Measurements from ENCODE around the gene G6PC1. TPM values are rescaled to one million over a fixed set of nuclear protein-coding genes. Genes with fewer than 3 reads are reported as not detected.
A peak's percentile ranks its signal among the peaks of the same experiment; 100 is the strongest.
"Not testable (repeated sequence)": the region's sequence is repeated elsewhere in the genome, so short reads cannot be mapped to it uniquely, and the experiment has no call there.

Gene G6PC1
- polyA plus RNA-seq, 6 donors from 2014 or later = not detected

- Mint-ChIP-seq H3K4me1 (no peaks in the 10 kb centered on the region), H3K27ac (no peak overlapping the region), H3K4me3 (no peak overlapping the region), H3K27me3 (peaks cover 8 to 30% (median 17%) of the 10 kb centered on the region in 3 donors), H3K36me3 (no peaks in the 10 kb centered on the region), H3K9me3 (no peaks in the 10 kb centered on the region)
- no peak for ATAC-seq (ENCODE audit: low read depth in 2 of 2)
- no peak for DNase-seq
Observed at GRCh38 chr17:42898147-42898811, 2.3 kb upstream of the G6PC1 start.

DNA sequence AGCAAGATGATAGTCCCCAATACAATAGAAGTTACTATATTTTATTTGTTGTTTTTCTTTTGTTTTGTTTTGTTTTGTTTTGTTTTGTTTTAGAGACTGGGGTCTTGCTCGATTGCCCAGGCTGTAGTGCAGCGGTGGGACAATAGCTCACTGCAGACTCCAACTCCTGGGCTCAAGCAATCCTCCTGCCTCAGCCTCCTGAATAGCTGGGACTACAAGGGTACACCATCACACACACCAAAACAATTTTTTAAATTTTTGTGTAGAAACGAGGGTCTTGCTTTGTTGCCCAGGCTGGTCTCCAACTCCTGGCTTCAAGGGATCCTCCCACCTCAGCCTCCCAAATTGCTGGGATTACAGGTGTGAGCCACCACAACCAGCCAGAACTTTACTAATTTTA, 618 bp upstream of the G6PC1 start:
- not testable (repeated sequence) for DNase-seq; ATAC-seq (ENCODE audit: low read depth in 2 of 2); H3K4me3 Mint-ChIP-seq; H3K4me1 Mint-ChIP-seq; H3K36me3 Mint-ChIP-seq; H3K9me3 Mint-ChIP-seq; H3K27ac Mint-ChIP-seq
- peaks cover 8 to 30% (median 17%) of the 10 kb centered on the region in 3 donors for H3K27me3 Mint-ChIP-seq

DNA sequence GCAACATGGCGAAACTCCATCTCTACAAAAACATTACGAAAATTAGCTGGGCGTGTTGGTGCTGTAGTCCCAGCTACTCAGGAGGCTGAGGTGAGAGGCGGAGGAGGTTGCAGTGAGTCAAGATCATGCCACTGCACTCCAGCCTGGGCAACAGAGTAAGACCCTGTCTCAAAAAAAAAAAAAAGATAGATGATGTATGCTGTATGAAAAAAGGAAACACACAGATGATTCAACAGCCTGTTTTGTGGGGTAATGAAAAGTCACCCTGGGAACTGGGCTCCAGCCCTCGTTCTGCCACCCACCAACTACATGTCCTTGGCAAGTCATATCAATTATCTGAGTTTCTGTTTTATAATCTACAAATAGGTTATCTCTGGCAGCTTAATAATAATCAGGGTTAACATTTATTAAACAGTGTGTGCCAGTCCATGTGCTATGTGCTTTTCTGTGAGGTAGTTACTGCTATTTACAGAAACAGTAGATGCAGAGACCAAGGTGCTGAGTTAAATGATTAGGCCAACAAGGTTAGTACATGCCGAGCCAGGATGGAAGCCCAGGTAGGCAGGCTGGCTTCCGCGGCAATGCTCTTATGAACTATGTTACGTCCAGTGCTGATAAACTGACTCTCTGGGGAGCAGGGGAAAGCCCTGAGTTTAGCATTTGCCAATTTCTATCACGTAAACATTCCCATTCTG, 1.1 kb downstream of the G6PC1 start:
- H3K4me3 Mint-ChIP-seq = no peak overlapping the region
- ATAC-seq (ENCODE audit: low read depth in 2 of 2) (no peak), DNase-seq (no peak)
- no peaks in the 10 kb centered on the region for H3K36me3 Mint-ChIP-seq
- peaks cover 8 to 30% (median 17%) of the 10 kb centered on the region in 3 donors for H3K27me3 Mint-ChIP-seq
- peak overlapping the region in 1 of 6 donors; percentile 53 for H3K27ac Mint-ChIP-seq
- H3K9me3 Mint-ChIP-seq = no peaks in the 10 kb centered on the region
- peaks cover 0 to under 1% (median 0%) of the 10 kb centered on the region in 3 donors for H3K4me1 Mint-ChIP-seq

GRCh38 chr17:42904110-42904469, 3.5 kb downstream of the G6PC1 start:
- Mint-ChIP-seq H3K27ac (no peak overlapping the region), H3K9me3 (no peaks in the 10 kb centered on the region), H3K36me3 (no peaks in the 10 kb centered on the region), H3K27me3 (peaks cover 3 to 25% (median 10%) of the 10 kb centered on the region in 3 donors), H3K4me3 (no peak overlapping the region), H3K4me1 (peaks cover 0 to 18% (median 8%) of the 10 kb centered on the region in 3 donors)
- DNase-seq (no peak), ATAC-seq (ENCODE audit: low read depth in 2 of 2) (no peak)

GRCh38 chr17:42906772-42907446, 6.3 kb downstream of the G6PC1 start:
- peaks cover 0 to 21% (median 12%) of the 10 kb centered on the region in 3 donors for H3K4me1 Mint-ChIP-seq
- H3K9me3 Mint-ChIP-seq = no peaks in the 10 kb centered on the region
- no peak for ATAC-seq (ENCODE audit: low read depth in 2 of 2)
- H3K27me3 Mint-ChIP-seq = peaks cover 0 to 12% (median 2%) of the 10 kb centered on the region in 3 donors
- peak overlapping the region in 2 of 8 donors; percentile 10 to 15 for H3K4me3 Mint-ChIP-seq
- no peak for DNase-seq
- peak overlapping the region in 2 of 6 donors; percentile 9 to 15 for H3K27ac Mint-ChIP-seq
- no peaks in the 10 kb centered on the region for H3K36me3 Mint-ChIP-seq

DNA sequence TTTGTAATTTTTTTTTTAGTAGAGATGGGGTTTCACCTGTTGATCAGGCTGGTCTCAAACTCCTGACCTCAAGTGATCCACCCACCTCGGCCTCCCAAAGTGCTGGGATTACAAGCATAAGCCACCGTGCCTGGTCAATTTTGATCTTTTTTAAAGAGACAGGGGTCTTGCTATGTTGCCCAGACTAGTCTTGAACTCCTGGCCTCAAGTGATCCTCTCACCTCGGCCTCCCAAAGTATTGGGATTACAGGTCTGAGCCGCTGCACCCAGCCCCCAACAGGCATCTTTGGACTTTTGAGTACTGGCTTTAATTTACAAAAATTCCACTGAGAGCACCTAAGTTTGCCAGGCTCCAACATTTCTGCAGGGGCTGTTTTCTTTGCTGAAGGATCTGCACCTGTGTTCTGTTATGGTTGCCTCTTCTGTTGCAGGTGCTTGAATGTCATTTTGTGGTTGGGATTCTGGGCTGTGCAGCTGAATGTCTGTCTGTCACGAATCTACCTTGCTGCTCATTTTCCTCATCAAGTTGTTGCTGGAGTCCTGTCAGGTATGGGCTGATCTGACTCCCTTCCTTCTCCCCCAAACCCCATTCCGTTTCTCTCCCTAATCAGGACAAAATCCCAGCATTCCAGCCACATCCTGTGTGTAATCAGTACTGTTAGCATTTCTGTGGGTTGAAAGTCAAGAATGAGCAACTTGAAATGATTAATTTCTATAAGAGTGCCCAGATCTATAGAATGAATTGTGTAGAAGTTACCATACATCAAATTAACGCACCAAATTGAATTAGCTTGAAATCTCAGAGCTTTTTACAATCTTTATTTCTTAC, 8.5 kb downstream of the G6PC1 start:
- H3K36me3 Mint-ChIP-seq = no peaks in the 10 kb centered on the region
- no peak for ATAC-seq (ENCODE audit: low read depth in 2 of 2)

DNA sequence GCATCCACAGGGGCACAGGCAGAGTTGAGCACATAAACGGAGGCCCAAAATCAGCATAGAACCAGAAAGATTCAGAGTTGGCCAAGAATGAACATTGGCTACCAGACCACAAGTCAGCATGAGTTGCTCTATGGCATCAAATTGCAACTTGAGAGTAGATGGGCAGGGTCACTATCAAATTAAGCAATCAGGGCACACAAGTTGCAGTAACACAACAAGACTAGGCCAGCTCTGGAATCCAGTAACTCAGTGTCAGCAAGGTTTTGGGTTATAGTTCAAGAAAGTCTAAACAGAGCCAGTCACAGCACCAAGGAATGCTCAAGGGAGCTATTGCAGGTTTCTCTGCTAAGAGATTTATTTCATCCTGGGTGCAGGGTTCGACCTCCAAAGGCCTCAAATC, 12.9 kb downstream of the G6PC1 start:
- Mint-ChIP-seq H3K4me3 (peak overlapping the region in 1 of 8 donors; percentile 22), H3K36me3 (no peaks in the 10 kb centered on the region), H3K27ac (no peak overlapping the region), H3K4me1 (peaks cover 0 to 7% (median 5%) of the 10 kb centered on the region in 3 donors), H3K9me3 (no peaks in the 10 kb centered on the region), H3K27me3 (peaks cover 0 to 6% (median 6%) of the 10 kb centered on the region in 3 donors)
- DNase-seq (no peak), ATAC-seq (ENCODE audit: low read depth in 2 of 2) (no peak)

More for the DNA sequence above, 8.5 kb downstream of the G6PC1 start:
- DNase-seq = no peak
- H3K4me1 Mint-ChIP-seq = peaks cover 0 to 21% (median 12%) of the 10 kb centered on the region in 3 donors
- H3K4me3 Mint-ChIP-seq = peak overlapping the region in 3 of 8 donors; percentile 2 to 72 (median 4)
- H3K9me3 Mint-ChIP-seq = no peaks in the 10 kb centered on the region
- peak overlapping the region in 2 of 6 donors; percentile 3 to 78 for H3K27ac Mint-ChIP-seq
- peaks cover 0 to 6% (median 6%) of the 10 kb centered on the region in 3 donors for H3K27me3 Mint-ChIP-seq

DNA sequence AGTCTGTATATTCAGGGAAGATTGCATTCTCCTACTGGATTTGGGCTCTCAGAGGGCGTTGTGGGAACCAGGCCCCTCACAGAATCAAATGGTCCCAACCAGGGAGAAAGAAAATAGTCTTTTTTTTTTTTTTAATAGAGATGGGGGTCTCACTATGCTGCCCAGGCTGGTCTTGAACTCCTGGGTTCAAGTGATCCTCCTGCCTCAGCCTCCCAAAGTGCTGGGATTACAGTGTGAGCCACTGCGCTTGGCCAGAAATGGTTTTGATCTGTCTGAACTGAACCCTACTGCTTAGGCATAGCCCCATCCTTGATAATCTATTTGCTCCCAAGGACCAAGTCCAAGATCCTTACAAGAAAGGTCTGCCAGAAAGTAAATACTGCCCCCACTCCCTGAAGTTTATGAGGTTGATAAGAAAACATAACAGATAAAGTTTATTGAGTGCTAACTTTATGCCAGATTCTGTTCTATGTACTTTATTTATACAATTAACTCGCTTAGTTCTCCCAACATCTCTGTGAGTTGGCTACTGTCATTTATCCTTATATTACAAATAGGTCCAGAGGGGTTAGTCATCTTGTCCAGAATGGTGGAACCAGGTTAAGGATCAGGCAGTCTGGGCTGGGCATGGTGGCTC, 13.5 kb downstream of the G6PC1 start:
- peaks cover 0 to 4% (median 3%) of the 10 kb centered on the region in 3 donors for H3K4me1 Mint-ChIP-seq
- H3K27me3 Mint-ChIP-seq = peaks cover 0 to 6% (median 6%) of the 10 kb centered on the region in 3 donors
- no peaks in the 10 kb centered on the region for H3K36me3 Mint-ChIP-seq
- ATAC-seq (ENCODE audit: low read depth in 2 of 2) (no peak), DNase-seq (no peak)
- H3K4me3 Mint-ChIP-seq = no peak overlapping the region
- no peaks in the 10 kb centered on the region for H3K9me3 Mint-ChIP-seq
- H3K27ac Mint-ChIP-seq = no peak overlapping the region

DNA sequence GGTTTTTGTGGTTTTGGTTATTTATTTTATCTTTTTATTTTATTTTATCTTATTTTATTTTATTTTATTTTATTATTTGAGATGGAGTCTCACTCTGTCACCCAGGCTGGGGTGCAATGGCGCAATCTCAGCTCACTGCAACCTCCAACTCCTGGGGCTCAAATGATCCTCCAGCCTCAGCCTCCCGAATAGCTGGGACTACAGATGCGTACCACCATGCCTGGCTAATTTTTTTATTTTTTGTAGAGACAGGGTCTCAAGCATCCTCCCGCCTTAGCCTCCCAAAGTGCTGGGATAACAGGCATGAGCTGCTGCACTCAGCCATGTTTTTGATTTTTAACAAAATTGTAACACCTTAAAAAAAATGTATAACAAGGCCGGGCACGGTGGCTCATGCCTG, 14.7 kb downstream of the G6PC1 start:
- H3K27ac Mint-ChIP-seq, H3K9me3 Mint-ChIP-seq: not testable (repeated sequence)

GRCh38 chr17:42916388-42917235, 16.0 kb downstream of the G6PC1 start:
- not testable (repeated sequence) for H3K36me3 Mint-ChIP-seq; H3K4me3 Mint-ChIP-seq; H3K27ac Mint-ChIP-seq; H3K27me3 Mint-ChIP-seq; H3K9me3 Mint-ChIP-seq; ATAC-seq (ENCODE audit: low read depth in 2 of 2); H3K4me1 Mint-ChIP-seq; DNase-seq

More for the DNA sequence above, 14.7 kb downstream of the G6PC1 start:
- not testable (repeated sequence) for ATAC-seq (ENCODE audit: low read depth in 2 of 2); H3K4me1 Mint-ChIP-seq; H3K4me3 Mint-ChIP-seq; H3K36me3 Mint-ChIP-seq; DNase-seq
- H3K27me3 Mint-ChIP-seq = peaks cover 6 to 15% (median 7%) of the 10 kb centered on the region in 3 donors

GRCh38 chr17:42917236-42917603, 16.6 kb downstream of the G6PC1 start:
- Mint-ChIP-seq H3K27ac (no peak overlapping the region), H3K9me3 (no peaks in the 10 kb centered on the region), H3K4me1 (no peaks in the 10 kb centered on the region), H3K36me3 (no peaks in the 10 kb centered on the region), H3K27me3 (peaks cover under 1 to 8% (median 7%) of the 10 kb centered on the region in 3 donors), H3K4me3 (no peak overlapping the region)
- ATAC-seq (ENCODE audit: low read depth in 2 of 2) = no peak
- DNase-seq = no peak

- no peak overlapping the region for H3K4me3 Mint-ChIP-seq
- no peak overlapping the region for H3K27ac Mint-ChIP-seq
- no peak for ATAC-seq (ENCODE audit: low read depth in 2 of 2)
Observed at GRCh38 chr17:42918902-42919521, 18.4 kb downstream of the G6PC1 start.

More at GRCh38 chr17:42918902-42919521, 18.4 kb downstream of the G6PC1 start:
- H3K9me3 Mint-ChIP-seq = no peaks in the 10 kb centered on the region
- no peaks in the 10 kb centered on the region for H3K4me1 Mint-ChIP-seq
- H3K27me3 Mint-ChIP-seq = peaks cover 0 to 8% (median 7%) of the 10 kb centered on the region in 3 donors
- no peaks in the 10 kb centered on the region for H3K36me3 Mint-ChIP-seq
- DNase-seq = no peak

Data from naive B cell (primary cell).